Measurements from ENCODE around the gene UVRAG.

UVRAG gene

GRCh38 chr11:76107971-76108370 lies 293.0 kb downstream of the UVRAG start:
- CTCF ChIA-PET = no interaction called here
- Histone ChIP-seq H3K36me3 (ENCODE audit: control insufficient read depth in 2 of 2, insufficient read depth in 1 of 2, low read length in 2 of 2) (no peaks in the 10 kb centered on the region), H3K9me3 (ENCODE audit: control insufficient read depth, insufficient read depth, low read depth, low read length) (no peaks in the 10 kb centered on the region), H3K4me3 (ENCODE audit: low read depth, low read length) (no peak overlapping the region), H3K27ac (ENCODE audit: extremely low read depth, low read depth, low read length) (no peak overlapping the region), H3K4me1 (ENCODE audit: control insufficient read depth, insufficient read depth, low read length) (no peaks in the 10 kb centered on the region)
- POLR2A ChIA-PET = no interaction called here
- TF ChIP-seq ZNF645 (tag by site-specific recombination; IDR thresholded peaks at IDR 0.05) (no peak), ZNF248 (tag by site-specific recombination; IDR thresholded peaks at IDR 0.05) (no peak), IKZF3 (tag by site-specific recombination; IDR thresholded peaks at IDR 0.05) (no peak), TRIM28 (IDR thresholded peaks at IDR 0.05; ENCODE audit: borderline replicate concordance, low read length) (no peak), ZNF639 (tag by site-specific recombination; IDR thresholded peaks at IDR 0.05) (no peak), ZNF488 (tag by site-specific recombination; IDR thresholded peaks at IDR 0.05) (no peak), ZEB2 (tag by site-specific recombination; IDR thresholded peaks at IDR 0.05) (no peak), RBAK (tag by site-specific recombination; IDR thresholded peaks at IDR 0.05) (no peak), AEBP2 (tag by site-specific recombination; IDR thresholded peaks at IDR 0.05; ENCODE audit: borderline replicate concordance) (no peak), ZNF677 (tag by site-specific recombination; IDR thresholded peaks at IDR 0.05) (no peak)

GRCh38 chr11:76114238-76114637 lies 299.2 kb downstream of the UVRAG start:
- ChIA-PET CTCF (interaction anchor here (0.7 to 1.1 kb wide), 2 partner anchors 38 to 118 kb away, joined by 3 to 4 read pairs; no protein-coding TSS in a partner anchor), POLR2A (no interaction called here)
- no peak for TF ChIP-seq GLIS1 (tag by site-specific recombination; IDR thresholded peaks at IDR 0.05)
- TF ChIP-seq ZNF830 (tag by site-specific recombination; IDR thresholded peaks at IDR 0.05; ENCODE audit: low read depth) = no peak
- TF ChIP-seq ZBTB10 (tag by site-specific recombination; IDR thresholded peaks at IDR 0.05) = no peak
- no peak for TF ChIP-seq ZNF449 (tag by site-specific recombination; IDR thresholded peaks at IDR 0.05)
- TF ChIP-seq ELK4 (IDR thresholded peaks at IDR 0.05; ENCODE audit: borderline replicate concordance, low read depth, low read length) = no peak
- Histone ChIP-seq H3K9me3 (ENCODE audit: control insufficient read depth, insufficient read depth, low read depth, low read length) (no peaks in the 10 kb centered on the region), H3K4me3 (ENCODE audit: low read depth, low read length) (no peak overlapping the region), H3K4me1 (ENCODE audit: control insufficient read depth, insufficient read depth, low read length) (no peaks in the 10 kb centered on the region), H3K27ac (ENCODE audit: extremely low read depth, low read depth, low read length) (no peak overlapping the region), H3K36me3 (ENCODE audit: control insufficient read depth in 2 of 2, insufficient read depth in 1 of 2, low read length in 2 of 2) (peaks cover 0 to 4% of the 10 kb centered on the region in 2 experiments; a peak in 1 of 3 replicates)

Measured in HEK293 (cell line).